HepG2 (cell line): Measurements from ENCODE around the gene KLHDC2. TPM values are rescaled to one million over a fixed set of nuclear protein-coding genes. Genes with fewer than 3 reads are reported as not detected.

Experiments used
- CBX2 ChIP-seq, 2 experiments: fragments of 200-600 bp in 1 of 2; sonication (generic); formaldehyde crosslinking in 1 of 2; IDR thresholded peaks; 2 replicates each; pipeline versions ENCODE4 v1.7.0 to v1.8.1; 2018 to 2022; ENCODE audit warnings: low read depth in 2 of 2, low read length in 1 of 2, mild to moderate bottlenecking in 1 of 2, missing genetic modification reagents in 1 of 2
- CENPT ChIP-seq: sonication (generic); formaldehyde crosslinking; IDR thresholded peaks from 2 replicates; pipeline ENCODE4 v1.8.0; 2022; ENCODE audit warnings: low read depth, mild to moderate bottlenecking, moderate library complexity, missing genetic modification reagents
- EZH2 ChIP-seq: conservative IDR thresholded peaks from 2 replicates; pipeline ENCODE4 v1.6.1; 2012; ENCODE audit warnings: mild to moderate bottlenecking, low read depth, low read length, moderate library complexity
- HMGA1 ChIP-seq: sonication (generic); formaldehyde crosslinking; conservative IDR thresholded peaks from 2 replicates; pipeline ENCODE4 v1.4.0; 2020; ENCODE audit warnings: missing genetic modification reagents
- KAT2B ChIP-seq: fragments of 150-350 bp; IDR thresholded peaks from 2 replicates; pipeline ENCODE4 v1.6.1; 2014; ENCODE audit warnings: low read depth, low read length, borderline replicate concordance
- MED8 ChIP-seq: sonication (generic); formaldehyde crosslinking; IDR thresholded peaks from 2 replicates; pipeline ENCODE4 v1.8.1; 2023; ENCODE audit warnings: mild to moderate bottlenecking, missing genetic modification reagents; ENCODE audit not compliant: insufficient replicate concordance
- NFKBIZ ChIP-seq: IDR thresholded peaks from 2 replicates; pipeline ENCODE4 v1.6.1; 2018; ENCODE audit warnings: missing genetic modification reagents, missing compliant biosample characterization
- PHF5A ChIP-seq: IDR thresholded peaks from one replicate; pipeline ENCODE4 v1.6.1; 2018; ENCODE audit warnings: low read depth, missing genetic modification reagents; ENCODE audit not compliant: unreplicated experiment
- PRDM10 ChIP-seq: sonication (generic); formaldehyde crosslinking; IDR thresholded peaks from 2 replicates; pipeline ENCODE4 v1.4.0; 2020; ENCODE audit warnings: low read depth, missing genetic modification reagents
- STAG1 ChIP-seq: sonication (generic); formaldehyde crosslinking; IDR thresholded peaks from 2 replicates; pipeline ENCODE4 v1.4.0; 2020; ENCODE audit warnings: missing genetic modification reagents
- TAF1 ChIP-seq: sonication (generic); formaldehyde crosslinking; IDR thresholded peaks from 2 replicates; pipeline ENCODE4 v1.4.0; 2020; ENCODE audit warnings: missing genetic modification reagents
- TFE3 ChIP-seq: IDR thresholded peaks from 2 replicates; pipeline ENCODE4 v1.6.1; 2016
- THAP11 ChIP-seq: IDR thresholded peaks from 2 replicates; pipeline ENCODE4 v1.6.1; 2016; ENCODE audit warnings: missing biosample characterization, missing genetic modification reagents
- ZC3H13 ChIP-seq: sonication (generic); formaldehyde crosslinking; IDR thresholded peaks from 2 replicates; pipeline ENCODE4 v1.8.1; 2023; ENCODE audit warnings: mild to moderate bottlenecking, missing genetic modification reagents, moderate library complexity
- ZFY ChIP-seq: sonication (generic); formaldehyde crosslinking; IDR thresholded peaks from 2 replicates; pipeline ENCODE4 v1.4.0; 2020; ENCODE audit warnings: missing genetic modification reagents
- ZNF124 ChIP-seq: sonication (generic); formaldehyde crosslinking; IDR thresholded peaks from 2 replicates; pipeline ENCODE4 v1.4.0; 2020; ENCODE audit warnings: missing genetic modification reagents
- ZNF138 ChIP-seq: sonication (generic); formaldehyde crosslinking; IDR thresholded peaks from 2 replicates; pipeline ENCODE4 v1.5.0; 2020; ENCODE audit warnings: mild to moderate bottlenecking, low read depth, missing genetic modification reagents
- ZNF180 ChIP-seq: sonication (generic); formaldehyde crosslinking; IDR thresholded peaks from 2 replicates; pipeline ENCODE4 v1.4.0; 2020; ENCODE audit warnings: low read depth, missing genetic modification reagents, borderline replicate concordance
- ZNF335 ChIP-seq: sonication (generic); formaldehyde crosslinking; IDR thresholded peaks from 2 replicates; pipeline ENCODE4 v1.4.0; 2020; ENCODE audit warnings: missing genetic modification reagents
- ZNF446 ChIP-seq: sonication (generic); formaldehyde crosslinking; IDR thresholded peaks from 2 replicates; pipeline ENCODE4 v1.5.0; 2020; ENCODE audit warnings: mild to moderate bottlenecking, missing genetic modification reagents
- ZNF609 ChIP-seq: sonication (generic); formaldehyde crosslinking; IDR thresholded peaks from 2 replicates; pipeline ENCODE4 v1.4.0; 2020; ENCODE audit warnings: mild to moderate bottlenecking, missing genetic modification reagents, borderline replicate concordance
- polyA plus RNA-seq, 8 experiments: library from polyadenylated mRNA; depleted of rRNA in 3 of 8; stranded (reverse) in 7 of 8; unstranded in 1 of 8; fragments of >200 nt; fragmentation: Illumina TruSeq in 4 of 8; extraction: Trizol in 4 of 8; gene quantifications; 2 replicates each; pipeline versions ENCODE4 v1.2.1 to v1.2.3, GENCODE V29; 2011 to 2016; ENCODE audit warnings: low read depth in 4 of 8, missing spikeins in 1 of 8, mixed read lengths in 1 of 8; ENCODE audit not compliant: insufficient read depth in 1 of 8
- total RNA-seq, 5 experiments: library from RNA; depleted of rRNA; stranded (reverse); fragments of >200 nt; fragmentation: Illumina TruSeq; extraction: Trizol; gene quantifications; 2 replicates each; pipeline ENCODE4 v1.2.3, GENCODE V29; 2016; ENCODE audit warnings: low read depth in 1 of 5

Gene KLHDC2
- total and polyA plus RNA-seq, 2 of the 13 experiments (the other 11 are each of a cell fraction or from before 2014, with no cell fraction given) = 95.5 to 170 TPM

GRCh38 chr14:49770212-49770817 is 2.4 kb downstream of the KLHDC2 start (continued):
- TF ChIP-seq NFKBIZ (CRISPR knock-in tag) (no peak; the same call in 1 of the 2 replicates), ZNF446 (CRISPR knock-in tag) (no peak), STAG1 (no peak; the same call in 1 of the 2 replicates), ZFY (CRISPR knock-in tag) (0 out of 2 replicates have a peak, but pooled peaks have one; percentile 34), HMGA1 (CRISPR knock-in tag) (no peak), ZNF138 (0 out of 2 replicates have a peak, but pooled peaks have one; percentile 49), PHF5A (no peak), TAF1 (CRISPR knock-in tag) (peak; percentile 72), ZC3H13 (CRISPR knock-in tag) (peak; percentile 89), ZNF335 (CRISPR knock-in tag) (peak; percentile 87; the same call in 1 of the 2 replicates), PRDM10 (CRISPR knock-in tag) (peak; percentile 27; the same call in 1 of the 2 replicates), EZH2 (no peak), TFE3 (CRISPR knock-in tag) (no peak), MED8 (no peak), CENPT (CRISPR knock-in tag) (no peak), KAT2B (no peak), ZNF180 (CRISPR knock-in tag) (no peak), ZNF124 (CRISPR knock-in tag) (peak; percentile 84), CBX2 (IDR thresholded peaks at IDR 0.05; ENCODE audit: low read depth, low read length) (no peak), CBX2 (CRISPR knock-in tag; IDR thresholded peaks at IDR 0.05; ENCODE audit: low read depth) (no peak), ZNF609 (CRISPR knock-in tag) (peak; percentile 93), THAP11 (peak; percentile 71; the same call in 1 of the 2 replicates)
